ENCODE results near the gene RO60.

The RO60 gene

DNA sequence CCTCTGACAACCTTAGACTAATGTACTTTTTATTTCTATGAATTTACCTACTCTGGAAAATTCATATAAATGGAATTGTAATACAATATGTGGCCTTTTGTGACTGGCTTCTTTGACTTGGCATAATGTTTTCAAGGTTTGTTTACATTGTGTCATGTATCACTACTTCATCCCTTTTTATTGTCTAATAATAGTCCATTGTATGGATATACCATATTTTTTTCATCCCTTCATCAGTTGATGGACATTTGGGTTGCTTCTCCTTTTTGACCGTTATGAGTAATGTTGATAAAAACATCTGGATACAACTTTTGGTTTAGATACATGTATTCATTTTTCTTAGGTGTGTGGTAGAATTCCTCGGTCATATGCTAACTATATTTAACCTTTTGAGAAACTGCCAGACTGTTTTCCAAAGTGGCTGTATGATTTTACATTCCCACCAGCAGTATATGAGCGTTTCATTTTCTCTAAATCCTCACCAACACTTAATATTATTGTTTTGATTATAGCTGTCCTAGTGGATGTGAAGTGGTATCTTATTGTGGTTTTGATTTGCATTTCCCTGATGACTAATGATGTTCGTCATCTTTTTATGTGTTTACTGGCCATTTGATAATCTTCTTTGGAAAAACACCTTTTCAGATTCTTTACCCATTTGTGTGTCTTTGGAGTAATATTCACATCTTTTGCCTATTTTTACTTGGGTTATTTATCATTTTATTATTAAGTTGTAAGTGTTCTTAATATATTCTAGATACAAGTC is 3.5 kb downstream of the RO60 start:
- no peak for DNase-seq

DNA sequence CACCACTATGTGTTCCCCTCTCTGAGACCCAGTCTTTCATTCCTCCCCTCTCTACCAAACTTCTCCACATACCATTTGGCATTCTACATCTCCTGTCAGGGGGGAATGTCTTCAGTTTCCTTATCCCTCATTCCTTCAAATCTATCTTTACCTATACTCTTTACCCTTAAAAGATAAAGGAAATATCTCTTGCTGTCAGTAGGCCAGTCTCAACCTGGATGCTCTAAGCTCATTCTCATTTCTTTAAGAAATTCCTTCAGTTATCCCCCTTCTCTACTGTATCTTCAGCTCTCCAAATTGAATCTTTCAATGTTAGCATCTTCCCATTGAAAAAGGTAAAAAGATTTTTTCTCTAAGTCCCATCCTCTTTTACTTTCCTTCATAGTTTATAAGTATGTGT is 6.5 kb downstream of the RO60 start:
- no peak for DNase-seq

DNA sequence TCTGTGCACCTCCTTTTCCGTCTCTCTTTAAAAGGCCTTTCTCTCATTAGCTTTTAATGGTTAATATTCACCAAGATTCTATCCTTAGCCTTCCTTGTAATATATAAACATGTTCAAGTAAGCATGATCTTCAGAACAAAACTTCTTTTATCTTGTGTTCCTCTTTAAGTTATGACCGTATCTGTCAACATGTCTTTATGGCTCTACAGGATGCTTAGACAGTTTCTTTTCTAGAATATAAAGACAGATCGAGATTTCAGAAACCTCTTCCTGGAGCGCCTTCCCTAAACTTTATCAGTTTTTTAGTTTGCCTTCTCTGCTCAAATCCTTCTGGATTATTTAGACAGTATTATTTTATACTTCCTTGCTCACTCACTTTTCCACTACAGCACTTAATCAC is 7.2 kb downstream of the RO60 start:
- DNase-seq: no peak

DNA sequence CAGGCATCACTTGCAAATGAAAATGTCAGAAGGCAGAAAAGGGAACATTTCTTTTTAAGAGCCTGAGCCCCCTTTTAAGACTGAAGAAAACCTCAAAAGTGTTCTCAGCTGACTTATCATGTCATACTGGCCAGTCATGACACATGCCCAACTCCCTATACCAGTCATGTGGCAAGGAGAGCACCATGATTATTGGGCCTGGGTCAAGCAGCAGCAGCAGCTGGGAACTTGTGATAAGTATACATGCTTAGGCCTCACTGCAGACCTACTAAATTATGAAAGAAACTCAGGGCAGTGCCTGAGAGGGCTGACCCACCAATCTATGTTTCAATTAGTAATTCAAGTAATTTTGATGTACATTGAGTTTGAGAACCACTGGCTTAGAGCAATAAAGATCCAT is 8.6 kb downstream of the RO60 start:
- no peak for DNase-seq

DNA sequence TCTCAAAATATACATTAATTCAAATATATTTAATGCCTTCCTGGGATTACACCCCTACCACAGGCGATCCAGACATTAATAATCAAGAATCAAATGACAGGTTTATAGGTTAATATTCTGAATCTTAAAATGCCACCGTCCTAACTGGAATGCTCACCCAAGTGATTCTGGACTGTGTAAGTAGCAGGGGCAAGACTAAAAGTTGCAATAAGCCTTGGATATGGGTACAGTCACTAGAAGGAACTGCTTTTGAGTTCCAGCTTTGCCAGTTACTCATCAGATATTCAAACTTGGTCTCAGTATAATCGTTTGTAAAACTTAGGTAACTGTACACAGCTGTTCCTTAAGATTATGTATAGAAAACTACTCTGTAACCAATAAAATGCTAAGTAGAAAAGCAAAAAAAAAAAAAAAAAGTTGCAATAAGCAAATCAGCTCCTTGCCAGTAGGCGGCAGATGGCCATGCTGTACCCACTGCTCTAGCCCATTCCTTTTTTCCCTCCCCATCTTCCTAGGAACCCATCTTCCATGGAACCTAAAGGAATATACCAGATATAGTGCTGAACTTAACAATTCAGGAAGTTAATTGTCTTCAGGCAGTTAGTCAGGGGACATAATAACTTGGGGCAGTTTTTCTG is 10.5 kb downstream of the RO60 start:
- no peak for DNase-seq

DNA sequence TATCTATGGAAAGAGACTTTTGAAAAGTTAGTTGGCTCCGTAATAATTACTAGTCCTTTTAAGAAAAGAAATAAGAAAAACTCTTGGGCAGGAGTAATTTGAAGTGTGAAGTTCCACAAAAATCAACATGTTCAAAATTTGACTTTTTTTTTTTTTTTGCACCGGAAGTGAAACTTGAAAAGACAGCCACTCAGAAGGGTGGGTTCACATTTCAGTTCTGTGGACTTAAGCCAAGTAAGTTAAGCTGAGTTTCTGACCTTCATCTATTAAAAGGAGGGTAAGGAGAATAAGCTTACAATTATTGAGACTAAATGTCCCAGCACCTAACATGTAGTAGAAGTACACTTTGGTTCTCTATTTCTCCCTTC is 11.0 kb downstream of the RO60 start:
- no peak for DNase-seq

DNA sequence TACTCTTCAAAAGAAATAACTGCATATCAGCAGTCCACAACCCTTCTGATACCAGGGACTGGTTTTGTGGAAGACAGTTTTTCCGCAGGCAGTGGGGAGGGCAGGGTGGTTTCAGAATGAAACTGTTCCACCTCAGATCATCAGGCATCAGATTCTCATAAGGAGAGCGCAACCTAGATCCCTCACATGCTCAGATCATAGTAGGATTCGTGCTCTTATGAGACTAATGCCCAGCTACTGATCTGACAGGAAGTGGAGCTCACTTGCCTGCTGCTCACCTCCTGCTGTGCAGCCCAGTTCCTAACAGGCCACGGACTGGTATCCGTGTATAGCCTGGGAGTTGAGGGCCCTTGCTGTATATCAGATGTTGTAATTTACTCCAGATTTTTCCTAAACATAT is 11.5 kb downstream of the RO60 start:
- DNase-seq: peak; percentile 16

DNA sequence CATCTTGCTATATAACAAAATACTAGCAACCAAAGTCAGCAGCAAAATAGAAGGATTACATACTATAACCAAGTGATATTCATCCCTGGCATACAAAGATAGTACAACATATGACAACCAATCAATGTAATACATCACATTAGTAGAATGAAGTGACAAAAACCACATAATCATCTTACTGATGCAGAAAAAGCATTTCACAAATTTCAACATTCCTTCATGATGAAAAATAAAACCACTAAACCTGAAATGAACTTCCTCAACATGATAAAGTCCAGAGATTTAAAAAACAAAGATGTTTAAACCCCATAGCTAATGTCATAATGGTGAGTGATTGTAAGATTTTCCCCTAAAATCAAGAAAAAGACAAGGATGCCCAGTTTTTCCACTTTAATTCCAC is 18.6 kb downstream of the RO60 start:
- no peak for DNase-seq

DNA sequence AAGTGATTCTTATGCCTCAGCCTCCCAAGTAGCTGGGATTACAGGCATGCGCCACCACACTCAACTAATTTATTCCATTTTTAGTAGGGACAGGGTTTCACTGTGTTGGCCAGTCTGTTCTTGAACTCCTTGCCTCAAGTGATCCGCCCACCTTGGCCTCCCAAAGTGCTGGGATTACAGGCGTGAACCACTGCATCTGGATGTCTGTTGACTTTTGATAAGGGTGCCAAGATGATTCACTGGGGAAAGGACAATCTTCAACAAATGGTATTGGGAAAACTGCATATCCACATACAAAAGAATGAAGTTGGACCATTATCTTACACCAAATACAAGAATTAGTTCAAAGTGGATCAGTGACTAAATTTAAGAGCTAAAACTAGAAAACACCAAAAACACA is 19.8 kb downstream of the RO60 start:
- DNase-seq: no peak

DNA sequence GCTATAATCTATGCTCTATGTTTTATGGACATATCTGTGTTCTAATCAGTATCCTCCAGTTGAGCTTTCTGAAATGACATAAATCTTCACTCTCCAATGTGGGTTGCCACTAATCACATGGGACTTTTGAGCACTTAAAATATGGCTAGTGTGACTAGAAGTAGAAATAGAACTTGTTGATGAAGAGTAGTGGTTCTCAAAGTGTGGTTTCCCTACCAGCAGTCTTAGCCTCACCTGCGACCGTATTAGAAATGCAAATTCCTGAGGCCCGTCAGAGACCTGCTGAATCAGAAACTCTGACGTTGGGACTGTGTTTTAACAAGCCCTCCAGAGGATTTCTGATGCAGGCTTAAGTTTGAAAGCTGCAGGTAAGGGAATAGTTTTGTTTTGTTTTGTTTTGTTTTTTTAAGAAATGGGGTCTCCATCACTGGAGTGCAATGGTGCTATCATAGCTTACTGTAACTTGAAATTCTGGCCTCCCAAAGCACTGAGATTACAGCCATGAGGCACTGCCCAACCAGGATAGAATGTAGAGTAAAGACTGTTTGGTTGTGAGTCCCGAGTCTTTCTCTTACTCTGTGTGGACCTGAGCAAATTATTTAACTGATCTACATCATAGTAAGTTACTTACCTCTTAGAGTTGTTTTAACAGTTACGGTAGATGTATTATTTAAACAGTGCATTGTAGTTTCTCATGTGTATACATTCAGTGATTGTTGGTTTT is 24.1 kb downstream of the RO60 start:
- DNase-seq: no peak

DNA sequence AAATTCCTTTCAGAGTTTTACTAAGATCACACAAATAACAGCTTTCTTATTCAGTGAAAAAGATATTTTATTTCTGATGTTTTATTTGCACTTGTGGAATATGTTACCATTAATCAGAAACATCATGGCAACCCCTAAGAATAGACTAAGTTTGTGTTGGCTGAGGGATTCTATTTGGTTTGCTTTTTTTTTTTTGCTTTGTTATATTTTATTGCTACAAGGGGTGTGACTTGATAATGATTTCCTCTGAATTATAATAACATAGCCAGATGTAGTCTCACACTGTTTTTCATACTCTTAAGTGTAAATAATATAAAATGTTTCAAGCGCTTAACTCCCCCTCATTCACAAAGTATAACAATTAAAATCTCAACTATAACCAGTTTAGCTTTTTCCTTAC is 25.9 kb downstream of the RO60 start:
- DNase-seq: no peak

DNA sequence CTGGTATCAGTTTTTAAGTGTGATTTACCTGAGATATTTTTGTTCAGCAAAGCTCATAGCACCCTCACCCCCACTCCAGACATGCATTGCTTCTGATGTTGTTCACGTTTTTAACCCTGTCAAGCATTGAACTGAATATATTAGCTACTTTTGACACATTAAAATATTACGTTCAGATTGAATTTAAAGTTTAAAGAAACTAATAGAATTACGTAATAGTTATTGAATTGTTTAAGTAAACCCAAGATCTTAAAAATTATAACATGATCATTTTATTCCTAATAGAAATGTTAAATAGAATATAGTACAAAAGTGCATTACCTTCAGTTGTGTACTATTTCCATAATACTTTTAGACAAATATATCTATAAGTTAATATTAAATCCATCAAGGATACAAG is 26.9 kb downstream of the RO60 start:
- DNase-seq: no peak

DNA sequence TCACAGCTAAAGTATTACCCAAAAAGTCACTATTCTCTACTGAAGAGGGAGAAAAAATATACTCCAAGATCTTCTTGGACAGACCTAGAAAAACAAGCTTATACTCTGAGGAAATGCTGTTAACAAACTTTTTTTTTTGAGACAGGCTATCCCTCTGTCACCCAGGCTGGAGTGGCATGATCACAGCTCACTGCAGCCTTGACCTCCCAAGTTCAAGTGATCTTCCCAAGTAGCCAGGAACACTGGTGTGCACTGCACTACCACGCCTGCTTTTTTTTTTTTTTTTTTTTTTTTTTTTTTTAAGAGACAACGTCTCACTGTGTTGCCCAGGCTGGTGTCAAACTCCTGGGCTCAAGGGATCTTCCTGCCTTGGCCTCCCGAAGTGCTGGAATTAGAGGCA is 28.5 kb downstream of the RO60 start:
- DNase-seq: no peak

DNA sequence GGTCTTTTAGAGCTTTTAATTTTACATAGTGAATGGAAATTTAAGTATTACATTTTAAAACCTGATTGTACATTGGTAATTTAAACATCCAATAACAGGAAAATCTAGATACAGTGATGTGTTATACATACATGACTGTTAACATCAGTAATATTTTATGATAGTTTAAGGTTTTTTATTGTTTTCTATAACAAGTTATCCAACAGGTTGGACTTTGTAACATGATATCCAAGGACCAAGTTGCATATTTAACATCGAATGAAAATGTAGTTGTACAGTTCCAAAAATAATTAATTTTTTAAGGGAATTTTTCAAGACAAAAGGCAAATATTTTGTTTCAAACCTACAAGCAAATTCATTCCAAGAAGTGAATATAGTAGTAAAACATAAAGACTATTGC is 31.5 kb downstream of the RO60 start:
- no peak for DNase-seq

DNA sequence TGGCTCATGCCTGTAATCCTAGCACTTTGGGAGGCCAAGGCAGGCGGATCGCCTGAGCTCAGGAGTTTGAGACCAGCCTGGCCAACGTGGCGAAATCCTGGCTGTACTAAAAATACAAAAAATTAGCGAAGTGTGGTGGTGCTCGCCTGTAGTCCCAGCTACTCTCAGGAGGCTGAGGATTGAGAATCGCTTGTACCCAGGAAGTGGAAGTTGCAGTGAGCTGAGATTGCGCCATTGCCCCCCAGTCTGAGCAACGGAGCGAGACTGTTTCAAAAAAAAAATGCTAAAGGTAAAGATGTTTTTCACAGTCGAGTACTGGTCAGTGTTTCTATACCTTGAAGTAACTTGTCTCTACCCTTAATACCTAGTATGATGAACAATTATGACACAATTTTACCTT is 34.7 kb downstream of the RO60 start:
- no peak for DNase-seq

DNA sequence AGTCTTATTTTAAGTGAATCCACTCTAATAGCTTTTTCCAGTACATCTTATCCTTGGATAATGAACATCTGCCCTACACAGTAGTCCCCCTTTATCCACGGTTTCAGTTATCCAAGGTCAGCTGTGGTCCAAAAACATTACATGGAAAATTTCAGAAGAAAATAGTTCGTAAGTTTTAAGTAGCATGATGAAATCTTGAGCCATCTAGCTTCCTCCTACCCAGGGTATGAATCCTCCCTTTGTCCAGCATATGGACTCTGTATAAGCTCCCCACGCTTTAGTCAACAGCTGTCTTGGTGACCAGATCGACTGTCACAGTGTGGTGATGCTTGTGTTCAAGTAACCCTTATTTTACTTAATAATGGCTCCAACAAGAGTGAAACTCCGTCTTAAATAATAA is 43.2 kb downstream of the RO60 start:
- DNase-seq: no peak

DNA sequence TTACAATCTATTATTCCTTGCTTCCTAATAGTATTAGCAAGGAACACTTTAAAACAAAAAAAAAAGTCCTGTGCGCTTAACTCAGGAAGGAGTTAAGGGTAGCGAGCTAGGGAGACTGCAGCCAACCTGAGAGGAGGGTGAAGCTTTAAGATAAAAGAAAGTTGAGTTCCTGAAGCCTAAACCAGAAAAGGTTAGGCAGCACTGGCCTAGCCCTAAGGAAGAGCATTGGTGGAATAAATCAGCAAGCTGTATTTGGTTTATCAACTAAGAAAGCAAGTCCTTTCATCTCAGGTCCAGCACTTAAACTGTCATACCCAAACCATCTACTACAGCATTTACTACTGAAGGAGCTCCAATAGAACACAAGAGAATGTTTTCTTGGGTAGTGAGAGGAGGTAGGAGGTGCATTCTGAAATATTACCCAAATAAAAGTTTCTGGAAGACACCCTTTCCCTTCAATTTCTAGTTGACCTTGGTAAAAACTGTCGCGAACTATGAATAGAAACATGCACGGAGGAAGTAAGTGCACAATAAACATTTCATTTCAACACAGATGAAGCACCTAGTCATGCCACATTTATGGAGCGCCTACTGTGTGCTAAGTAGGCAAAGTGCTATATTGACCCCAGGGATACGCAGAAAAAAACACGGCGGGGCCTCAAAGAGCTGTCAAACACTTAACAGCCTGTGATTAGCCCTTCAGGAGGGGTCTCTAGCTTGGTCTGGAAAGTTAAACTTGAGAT is 44.5 kb downstream of the RO60 start:
- no peak for DNase-seq

DNA sequence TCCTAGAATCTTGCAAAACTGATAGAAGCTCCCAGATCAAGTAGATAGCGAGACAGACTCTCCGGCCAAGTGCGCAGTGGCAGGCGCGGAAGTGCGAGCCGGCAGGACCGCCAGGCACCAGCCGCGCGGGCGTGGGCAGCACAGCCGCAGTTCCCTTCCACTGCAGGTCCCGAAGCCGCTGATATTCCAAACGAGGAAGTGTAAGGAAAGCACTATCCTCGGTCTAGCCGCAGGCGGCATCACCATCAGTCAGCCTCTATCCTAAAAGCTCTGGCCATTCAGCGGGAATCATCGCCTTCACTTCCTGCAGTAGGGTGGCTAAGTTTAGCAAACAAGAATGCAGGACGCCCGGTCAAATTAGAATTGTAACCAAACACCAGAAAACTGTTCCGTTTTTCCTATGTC is 45.1 kb downstream of the RO60 start:
- peak; percentile 21 for DNase-seq

DNA sequence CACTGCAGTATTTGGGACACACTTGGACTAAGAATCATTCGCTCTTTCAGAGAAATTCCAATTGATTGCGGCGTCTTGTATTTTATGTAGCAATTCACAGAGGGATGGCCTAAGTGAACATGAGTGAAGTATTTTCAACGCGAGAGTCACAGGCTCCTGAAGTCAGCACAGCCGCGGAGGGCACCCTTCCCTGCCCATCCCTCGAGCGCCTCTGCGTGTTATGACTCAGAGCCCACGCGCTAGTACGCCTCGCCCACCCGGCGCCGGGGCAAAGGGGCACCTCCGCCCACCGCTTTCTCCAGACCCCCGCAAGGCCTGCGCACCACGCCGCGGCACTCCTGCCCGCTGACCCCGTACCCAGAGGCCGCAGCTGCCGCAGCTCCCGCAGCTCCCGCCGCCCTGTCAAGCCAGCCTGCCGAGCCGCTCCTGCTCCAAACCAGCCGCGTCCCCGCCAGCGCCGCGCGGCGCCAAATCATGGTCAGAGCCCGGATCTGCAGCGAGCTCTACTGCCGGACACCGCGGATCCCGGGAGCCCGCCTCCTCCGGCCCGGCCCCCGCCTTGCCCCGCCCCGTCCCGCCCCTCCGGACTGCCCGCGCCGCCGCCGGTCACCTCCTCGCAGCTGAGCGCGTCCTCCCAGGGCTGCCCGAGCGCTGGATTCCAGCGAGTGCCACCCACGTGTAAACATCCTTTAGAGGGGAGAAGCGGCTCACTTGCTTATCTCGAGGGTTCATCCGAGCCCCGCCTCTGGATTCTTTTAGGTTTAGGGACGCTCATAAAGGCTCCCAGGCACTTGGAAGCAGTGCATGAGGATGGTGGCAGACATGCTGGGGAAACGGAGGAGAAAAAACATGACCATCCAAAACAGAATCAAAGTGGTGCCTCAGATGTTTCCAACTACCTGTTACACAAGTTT is 45.8 kb downstream of the RO60 start, which contains the start of gene GLRX2:
GLRX2 (minus strand) TSS at position 508 of the 914 bp plus-strand sequence; CDS start at position 476, 32 bp downstream.
- peak; percentile 72 for DNase-seq

DNA sequence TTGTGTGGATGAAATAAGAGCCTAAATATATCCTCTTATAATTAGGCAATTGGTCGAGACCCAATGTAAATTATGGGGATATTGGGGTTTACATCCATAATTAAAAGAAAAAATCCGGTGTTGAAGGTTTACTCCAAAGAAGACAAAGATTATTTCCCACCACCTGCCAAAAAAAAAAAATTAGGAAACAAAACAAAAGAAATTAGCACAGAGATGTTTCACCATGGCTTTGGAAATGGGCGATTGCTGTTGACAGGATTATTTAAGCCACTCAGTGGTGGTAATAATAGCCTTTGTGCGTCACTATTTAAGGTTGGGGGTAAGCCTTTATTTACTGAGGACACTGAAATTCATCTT is 46.4 kb downstream of the RO60 start:
- DNase-seq: no peak

DNA sequence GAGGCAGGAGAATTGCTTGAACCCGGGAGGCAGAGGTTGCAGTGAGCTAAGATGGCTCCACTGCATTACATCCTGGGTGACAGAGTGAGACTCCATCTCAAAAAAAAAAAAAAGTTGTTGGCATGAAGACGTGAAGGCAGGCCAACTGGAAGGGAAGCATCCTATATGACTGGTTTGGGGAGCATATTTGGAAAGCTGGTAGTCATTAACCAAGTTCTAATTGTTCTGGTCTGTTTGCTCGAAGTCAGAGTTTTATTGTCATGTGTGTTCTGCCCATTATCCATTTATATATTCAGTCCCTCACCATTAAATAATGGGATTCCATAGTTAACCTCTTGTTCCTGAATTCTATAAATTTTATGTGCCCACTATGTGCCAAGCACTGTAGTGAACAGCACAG is 49.1 kb downstream of the RO60 start:
- no peak for DNase-seq
